ENCODE results near the gene OCA2. TPM values are rescaled to one million over a fixed set of nuclear protein-coding genes. Genes with fewer than 3 reads are reported as not detected.

The OCA2 gene
- total and polyA plus RNA-seq, 2 of the 4 experiments (the other 2 are of a cell fraction) = under 0.01 to 0.03 TPM

GRCh38 chr15:28047277-28047676, 51.8 kb downstream of the OCA2 start:
- in situ Hi-C loops (cut with MboI; ENCODE audit: low sequenced_read_pairs) (no loop called here), dilution Hi-C loops (cut with HindIII; ENCODE audit: low sequenced_read_pairs, unreplicated experiment) (no loop called here), intact Hi-C loops (cut with micrococcal nuclease) (no loop called here)
- H2BK15ac ChIP-seq (ENCODE audit: low read depth, low read length) = no peak overlapping the region
- no peaks in the 10 kb centered on the region for H3K9me3 ChIP-seq (ENCODE audit: control insufficient read depth, insufficient read depth, low read length)
- H3K36me3 ChIP-seq (ENCODE audit: control insufficient read depth, insufficient read depth, low read length) = no peaks in the 10 kb centered on the region
- DNase-seq (no peak), ATAC-seq (ENCODE audit: low read depth) (no peak)
- POLR2A ChIA-PET (ENCODE audit: unreplicated experiment) = no interaction called here
- H3K27ac ChIP-seq (ENCODE audit: insufficient read depth, low read length) = no peak overlapping the region
- H3K4ac ChIP-seq (ENCODE audit: low read depth, low read length) = no peak overlapping the region
- no peaks in the 10 kb centered on the region for H4K20me1 ChIP-seq (ENCODE audit: insufficient read depth, low read length)
- no peak overlapping the region for H2BK5ac ChIP-seq (ENCODE audit: low read depth, low read length, poor library complexity, severe bottlenecking)
- H2BK120ac ChIP-seq (ENCODE audit: low read depth, low read length) = no peak overlapping the region
- WGBS, 2 experiments (ENCODE audit: extremely low coverage in 2 of 2, insufficient read length in 1 of 2) = no CpG with 5 or more reads among the region's 3 CpGs
- no peak overlapping the region for H3K18ac ChIP-seq (ENCODE audit: low read depth, low read length)
- no peak overlapping the region for H3K23ac ChIP-seq (ENCODE audit: low read depth, low read length)
- H2BK20ac ChIP-seq (ENCODE audit: low read depth, low read length) = no peak overlapping the region
- H3K9ac ChIP-seq (ENCODE audit: low read depth, low read length) = no peak overlapping the region
- H3K4me2 ChIP-seq (ENCODE audit: low read depth, low read length) = no peak overlapping the region
- no peak overlapping the region for H4K8ac ChIP-seq (ENCODE audit: low read depth in 2 of 2, low read length in 2 of 2)
- no peak overlapping the region for H2AK9ac ChIP-seq (replicated peaks; ENCODE audit: low read depth, low read length, poor library complexity)
- H2AFZ ChIP-seq (replicated peaks; ENCODE audit: low read length, poor library complexity) = no peak overlapping the region
- H4K91ac ChIP-seq (ENCODE audit: insufficient read depth, low read depth, low read length) = no peak overlapping the region
- TF ChIP-seq CTCF (conservative IDR thresholded peaks at IDR 0.05; ENCODE audit: low read depth, low read length) (no peak), SMC3 (IDR thresholded peaks at IDR 0.05; ENCODE audit: low read depth, low read length) (no peak), RCOR1 (IDR thresholded peaks at IDR 0.05; ENCODE audit: insufficient replicate concordance, low read length) (no peak), BHLHE40 (IDR thresholded peaks at IDR 0.05; ENCODE audit: low read depth, low read length) (no peak), RAD21 (IDR thresholded peaks at IDR 0.05; ENCODE audit: low read length) (no peak), RFX5 (IDR thresholded peaks at IDR 0.05; ENCODE audit: low read depth, low read length) (no peak), NFE2L2 (IDR thresholded peaks at IDR 0.05; ENCODE audit: low read depth, low read length) (no peak), FOS (IDR thresholded peaks at IDR 0.05; ENCODE audit: low read depth, low read length) (no peak), ELK1 (IDR thresholded peaks at IDR 0.05; ENCODE audit: borderline replicate concordance, low read depth, low read length) (no peak), MAZ (IDR thresholded peaks at IDR 0.05; ENCODE audit: borderline replicate concordance, low read depth, low read length) (no peak), MXI1 (IDR thresholded peaks at IDR 0.05; ENCODE audit: borderline replicate concordance, low read depth, low read length) (no peak), USF2 (IDR thresholded peaks at IDR 0.05; ENCODE audit: low read depth, low read length) (no peak), POLR2A (IDR thresholded peaks at IDR 0.05; ENCODE audit: low read depth, low read length) (no peak), MAFK (IDR thresholded peaks at IDR 0.05; ENCODE audit: low read depth, low read length) (no peak)
- H4K5ac ChIP-seq (ENCODE audit: low read depth, low read length) = no peak overlapping the region
- H2AK5ac ChIP-seq (ENCODE audit: low read depth, low read length) = no peak overlapping the region
- CTCF ChIA-PET = no interaction called here
- H3K9me1 ChIP-seq (ENCODE audit: insufficient read depth, low read length) = no peaks in the 10 kb centered on the region
- no peak overlapping the region for H3K14ac ChIP-seq (replicated peaks; ENCODE audit: low read depth, low read length)
- no peaks in the 10 kb centered on the region for H3K4me1 ChIP-seq (ENCODE audit: control insufficient read depth, insufficient read depth, low read length)
- H3K79me1 ChIP-seq (ENCODE audit: low read depth in 1 of 2, low read length in 2 of 2) = no peaks in the 10 kb centered on the region
- H3K27me3 ChIP-seq (ENCODE audit: control insufficient read depth, insufficient read depth, low read length) = no peaks in the 10 kb centered on the region
- no peak overlapping the region for H3K4me3 ChIP-seq (ENCODE audit: insufficient read depth, low read depth, low read length)
- no peak overlapping the region for H3K56ac ChIP-seq (ENCODE audit: extremely low read depth, insufficient read depth, low read length)
- BruUV-seq (replicated peaks) = no TSS peak

Data from IMR-90 (cell line).